ENCODE data around the gene LCOR.

DNA sequence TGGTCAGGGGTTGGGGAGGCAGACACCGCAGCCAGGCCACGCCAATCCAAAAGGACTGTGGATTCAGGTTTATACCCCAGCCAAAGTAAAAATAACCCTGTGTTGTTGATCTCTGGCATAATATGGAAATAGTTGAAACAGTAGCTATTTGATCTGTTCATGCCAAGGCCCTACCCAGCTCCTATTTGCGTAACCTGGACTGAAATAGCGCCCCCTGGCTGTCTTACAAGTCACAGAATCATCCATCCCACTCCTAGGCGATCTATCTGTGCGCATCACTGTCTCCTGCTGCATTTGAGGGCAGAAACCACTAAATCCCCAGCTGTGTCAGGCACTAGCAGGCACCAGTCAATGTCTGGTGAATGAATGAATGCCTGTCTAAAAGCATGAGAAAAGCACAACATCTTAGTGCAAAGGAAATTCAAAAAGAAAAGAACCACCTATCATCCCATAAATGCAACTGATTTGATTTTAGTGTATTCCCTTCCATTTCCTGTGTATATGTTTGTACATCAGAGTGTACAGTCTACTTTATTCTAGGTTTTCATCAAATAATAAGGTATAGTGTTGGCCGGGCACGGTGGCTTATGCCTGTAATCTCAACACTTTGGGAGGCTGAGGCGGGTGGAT, 193.6 kb downstream of the LCOR start:
- TF ChIP-seq, protein P1, sequence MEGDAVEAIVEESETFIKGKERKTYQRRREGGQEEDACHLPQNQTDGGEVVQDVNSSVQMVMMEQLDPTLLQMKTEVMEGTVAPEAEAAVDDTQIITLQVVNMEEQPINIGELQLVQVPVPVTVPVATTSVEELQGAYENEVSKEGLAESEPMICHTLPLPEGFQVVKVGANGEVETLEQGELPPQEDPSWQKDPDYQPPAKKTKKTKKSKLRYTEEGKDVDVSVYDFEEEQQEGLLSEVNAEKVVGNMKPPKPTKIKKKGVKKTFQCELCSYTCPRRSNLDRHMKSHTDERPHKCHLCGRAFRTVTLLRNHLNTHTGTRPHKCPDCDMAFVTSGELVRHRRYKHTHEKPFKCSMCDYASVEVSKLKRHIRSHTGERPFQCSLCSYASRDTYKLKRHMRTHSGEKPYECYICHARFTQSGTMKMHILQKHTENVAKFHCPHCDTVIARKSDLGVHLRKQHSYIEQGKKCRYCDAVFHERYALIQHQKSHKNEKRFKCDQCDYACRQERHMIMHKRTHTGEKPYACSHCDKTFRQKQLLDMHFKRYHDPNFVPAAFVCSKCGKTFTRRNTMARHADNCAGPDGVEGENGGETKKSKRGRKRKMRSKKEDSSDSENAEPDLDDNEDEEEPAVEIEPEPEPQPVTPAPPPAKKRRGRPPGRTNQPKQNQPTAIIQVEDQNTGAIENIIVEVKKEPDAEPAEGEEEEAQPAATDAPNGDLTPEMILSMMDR (conservative IDR thresholded peaks at IDR 0.05; ENCODE audit: low read depth, low read length) = peak; percentile 43
- TF ChIP-seq POLR2A (IDR thresholded peaks at IDR 0.05; ENCODE audit: low read depth, low read length) (no peak), MAFK (IDR thresholded peaks at IDR 0.05; ENCODE audit: low read depth, low read length) (no peak), RFX5 (IDR thresholded peaks at IDR 0.05; ENCODE audit: low read depth, low read length) (no peak), BHLHE40 (IDR thresholded peaks at IDR 0.05; ENCODE audit: low read depth, low read length) (no peak), RAD21 (IDR thresholded peaks at IDR 0.05; ENCODE audit: low read length) (no peak; the same call in 1 of the 2 replicates), MAZ (IDR thresholded peaks at IDR 0.05; ENCODE audit: borderline replicate concordance, low read depth, low read length) (no peak), NFE2L2 (IDR thresholded peaks at IDR 0.05; ENCODE audit: low read depth, low read length) (no peak), RCOR1 (IDR thresholded peaks at IDR 0.05; ENCODE audit: insufficient replicate concordance, low read length) (no peak)
- TF ChIP-seq, protein P2, sequence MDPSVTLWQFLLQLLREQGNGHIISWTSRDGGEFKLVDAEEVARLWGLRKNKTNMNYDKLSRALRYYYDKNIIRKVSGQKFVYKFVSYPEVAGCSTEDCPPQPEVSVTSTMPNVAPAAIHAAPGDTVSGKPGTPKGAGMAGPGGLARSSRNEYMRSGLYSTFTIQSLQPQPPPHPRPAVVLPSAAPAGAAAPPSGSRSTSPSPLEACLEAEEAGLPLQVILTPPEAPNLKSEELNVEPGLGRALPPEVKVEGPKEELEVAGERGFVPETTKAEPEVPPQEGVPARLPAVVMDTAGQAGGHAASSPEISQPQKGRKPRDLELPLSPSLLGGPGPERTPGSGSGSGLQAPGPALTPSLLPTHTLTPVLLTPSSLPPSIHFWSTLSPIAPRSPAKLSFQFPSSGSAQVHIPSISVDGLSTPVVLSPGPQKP (IDR thresholded peaks at IDR 0.05; ENCODE audit: borderline replicate concordance, low read depth, low read length) = no peak

All from IMR-90 (cell line).